ENCODE data around the gene VTI1A.

The VTI1A gene

DNA sequence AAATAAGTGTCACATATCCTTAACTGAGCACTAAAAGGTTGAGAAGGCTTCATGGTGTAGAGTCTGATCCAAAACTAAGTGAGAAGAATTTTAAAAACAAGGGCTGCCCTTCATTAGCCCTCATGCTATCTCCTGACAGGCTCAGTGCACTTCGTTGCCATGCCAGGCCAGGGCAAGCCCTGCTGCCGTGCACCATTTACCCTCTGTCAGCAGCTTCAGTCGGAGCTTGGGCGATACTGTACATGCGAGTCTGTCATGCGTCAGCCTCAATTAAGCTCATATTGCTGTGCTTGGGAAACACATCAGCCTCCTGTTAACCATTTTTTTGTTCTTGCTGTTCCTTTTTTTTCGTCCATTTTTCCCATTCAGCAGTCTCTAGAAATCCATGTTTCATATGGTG is 166.6 kb downstream of the VTI1A start:
- Histone ChIP-seq H3K36me3 (ENCODE audit: insufficient read depth) (no peaks in the 10 kb centered on the region), H3K27ac (no peak overlapping the region), H4K20me1 (ENCODE audit: insufficient read depth) (no peaks in the 10 kb centered on the region), H2AFZ (ENCODE audit: low read depth) (no peak overlapping the region), H3K4me2 (no peak overlapping the region), H3K4me3 (IDR thresholded peaks at IDR 0.05; ENCODE audit: insufficient read depth, low read depth, low read length) (no peak overlapping the region), H3K9ac (no peak overlapping the region), H3K4me1 (ENCODE audit: low read depth, poor library complexity, severe bottlenecking) (no peaks in the 10 kb centered on the region), H3K27me3 (ENCODE audit: insufficient read depth, low read depth) (no peaks in the 10 kb centered on the region), H3K79me2 (ENCODE audit: insufficient read depth, low read depth) (no peaks in the 10 kb centered on the region)
- TF ChIP-seq CTCF (conservative IDR thresholded peaks at IDR 0.05; ENCODE audit: low read depth, low read length) = no peak

GRCh38 chr10:112614072-112614471 is 167.1 kb downstream of the VTI1A start:
- Histone ChIP-seq H3K27me3 (ENCODE audit: insufficient read depth, low read depth) (no peaks in the 10 kb centered on the region), H3K36me3 (ENCODE audit: insufficient read depth) (no peaks in the 10 kb centered on the region), H3K27ac (no peak overlapping the region), H4K20me1 (ENCODE audit: insufficient read depth) (no peaks in the 10 kb centered on the region), H3K9ac (no peak overlapping the region), H3K4me2 (no peak overlapping the region), H3K79me2 (ENCODE audit: insufficient read depth, low read depth) (no peaks in the 10 kb centered on the region), H3K4me3 (IDR thresholded peaks at IDR 0.05; ENCODE audit: insufficient read depth, low read depth, low read length) (no peak overlapping the region), H2AFZ (ENCODE audit: low read depth) (no peak overlapping the region), H3K4me1 (ENCODE audit: low read depth, poor library complexity, severe bottlenecking) (no peaks in the 10 kb centered on the region)
- no peak for TF ChIP-seq CTCF (conservative IDR thresholded peaks at IDR 0.05; ENCODE audit: low read depth, low read length)

GRCh38 chr10:112614586-112614985 is 167.6 kb downstream of the VTI1A start:
- no peaks in the 10 kb centered on the region for H4K20me1 ChIP-seq (ENCODE audit: insufficient read depth)
- no peaks in the 10 kb centered on the region for H3K36me3 ChIP-seq (ENCODE audit: insufficient read depth)
- no peaks in the 10 kb centered on the region for H3K79me2 ChIP-seq (ENCODE audit: insufficient read depth, low read depth)
- no peaks in the 10 kb centered on the region for H3K27me3 ChIP-seq (ENCODE audit: insufficient read depth, low read depth)
- H2AFZ ChIP-seq (ENCODE audit: low read depth) = no peak overlapping the region
- no peaks in the 10 kb centered on the region for H3K4me1 ChIP-seq (ENCODE audit: low read depth, poor library complexity, severe bottlenecking)
- TF ChIP-seq CTCF (conservative IDR thresholded peaks at IDR 0.05; ENCODE audit: low read depth, low read length) = no peak
- H3K27ac ChIP-seq = no peak overlapping the region
- H3K4me2 ChIP-seq = no peak overlapping the region
- H3K4me3 ChIP-seq (IDR thresholded peaks at IDR 0.05; ENCODE audit: insufficient read depth, low read depth, low read length) = no peak overlapping the region
- H3K9ac ChIP-seq = no peak overlapping the region

GRCh38 chr10:112615269-112615668 is 168.3 kb downstream of the VTI1A start:
- no peak for TF ChIP-seq CTCF (conservative IDR thresholded peaks at IDR 0.05; ENCODE audit: low read depth, low read length)
- Histone ChIP-seq H4K20me1 (ENCODE audit: insufficient read depth) (no peaks in the 10 kb centered on the region), H3K4me3 (IDR thresholded peaks at IDR 0.05; ENCODE audit: insufficient read depth, low read depth, low read length) (no peak overlapping the region), H3K79me2 (ENCODE audit: insufficient read depth, low read depth) (no peaks in the 10 kb centered on the region), H2AFZ (ENCODE audit: low read depth) (no peak overlapping the region), H3K27me3 (ENCODE audit: insufficient read depth, low read depth) (no peaks in the 10 kb centered on the region), H3K9ac (no peak overlapping the region), H3K4me1 (ENCODE audit: low read depth, poor library complexity, severe bottlenecking) (no peaks in the 10 kb centered on the region), H3K4me2 (no peak overlapping the region), H3K27ac (no peak overlapping the region), H3K36me3 (ENCODE audit: insufficient read depth) (no peaks in the 10 kb centered on the region)

DNA sequence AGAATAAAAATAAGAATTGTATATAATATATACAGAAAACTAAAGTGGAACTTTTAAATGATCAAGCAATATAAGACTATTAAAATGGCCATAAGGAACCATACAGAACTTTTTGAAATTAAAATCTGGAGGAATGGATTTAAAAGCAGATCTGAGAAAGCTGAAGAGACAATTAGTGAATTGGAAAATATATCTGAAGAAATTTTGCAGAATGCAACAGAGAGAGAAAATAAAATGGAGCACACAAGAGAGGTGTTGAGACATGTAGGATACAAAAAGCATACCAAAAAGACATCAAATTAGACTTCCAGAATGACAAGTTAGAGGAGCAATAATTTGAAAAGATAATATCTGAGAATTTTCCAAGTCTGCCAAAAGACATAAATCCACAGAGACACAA is 169.6 kb downstream of the VTI1A start:
- no peaks in the 10 kb centered on the region for H3K27me3 ChIP-seq (ENCODE audit: insufficient read depth, low read depth)
- no peak overlapping the region for H3K27ac ChIP-seq
- H3K36me3 ChIP-seq (ENCODE audit: insufficient read depth) = no peaks in the 10 kb centered on the region
- no peak overlapping the region for H2AFZ ChIP-seq (ENCODE audit: low read depth)
- H3K4me3 ChIP-seq (IDR thresholded peaks at IDR 0.05; ENCODE audit: insufficient read depth, low read depth, low read length) = no peak overlapping the region
- no peaks in the 10 kb centered on the region for H3K79me2 ChIP-seq (ENCODE audit: insufficient read depth, low read depth)
- H3K4me1 ChIP-seq (ENCODE audit: low read depth, poor library complexity, severe bottlenecking) = no peaks in the 10 kb centered on the region
- TF ChIP-seq CTCF (conservative IDR thresholded peaks at IDR 0.05; ENCODE audit: low read depth, low read length) = no peak
- H3K4me2 ChIP-seq = no peak overlapping the region
- no peak overlapping the region for H3K9ac ChIP-seq
- no peaks in the 10 kb centered on the region for H4K20me1 ChIP-seq (ENCODE audit: insufficient read depth)
